ENCODE data around the gene BCL2A1. TPM values are rescaled to one million over a fixed set of nuclear protein-coding genes. Genes with fewer than 3 reads are reported as not detected.
"Not testable (repeated sequence)": the region's sequence is repeated elsewhere in the genome, so short reads cannot be mapped to it uniquely, and the experiment has no call there.

Gene BCL2A1
- polyA plus RNA-seq, 3 donors: 0.25 to 0.31 TPM; not detected in 1

GRCh38 chr15:79926116-79926515 is 44.9 kb downstream of the BCL2A1 start:
- not testable (repeated sequence) for DNase-seq

- DNase-seq: no peak
Measured at GRCh38 chr15:79924379-79924778, 46.6 kb downstream of the BCL2A1 start.

- DNase-seq: peak; percentile 95
Measured at GRCh38 chr15:79923515-79924169, 47.4 kb downstream of the BCL2A1 start.

- DNase-seq: peak; percentile 60
Measured at GRCh38 chr15:79923079-79923514, 47.9 kb downstream of the BCL2A1 start.

- no peak for DNase-seq
Measured at GRCh38 chr15:79922512-79923078, 48.4 kb downstream of the BCL2A1 start.

GRCh38 chr15:79919749-79920511 is 51.1 kb downstream of the BCL2A1 start:
- no peak for DNase-seq

- no peak for DNase-seq
Measured at GRCh38 chr15:79919090-79919748, 51.8 kb downstream of the BCL2A1 start.

GRCh38 chr15:79918278-79918677 is 52.7 kb downstream of the BCL2A1 start:
- no peak for DNase-seq

GRCh38 chr15:79916502-79917132 is 54.4 kb downstream of the BCL2A1 start:
- DNase-seq: no peak

GRCh38 chr15:79915776-79916501 is 55.1 kb downstream of the BCL2A1 start:
- DNase-seq: not testable (repeated sequence)

GRCh38 chr15:79914728-79915127 is 56.3 kb downstream of the BCL2A1 start:
- no peak for DNase-seq

Other genes with a start within 250 kb of the BCL2A1 start
- gene MTHFS, start 74.2 kb downstream of the BCL2A1 start, polyA plus RNA-seq (ENCODE audit: insufficient read length in 3 of 3): 10 to 100 TPM; 39.6 to 40.4 (median 39.7) TPM
- 100 to 1,000 TPM; 110 to 115 (median 112) TPM for gene ZFAND6, start 88.5 kb upstream of the BCL2A1 start, polyA plus RNA-seq (ENCODE audit: insufficient read length in 3 of 3)
- 10 to 100 TPM; 35.1 to 42.7 (median 39.9) TPM for gene FAH, start 181.8 kb upstream of the BCL2A1 start, polyA plus RNA-seq (ENCODE audit: insufficient read length in 3 of 3)